SK-N-MC (cell line): ENCODE data around the gene RIN3.

ENCODE experiments used
- EZH2 ChIP-seq: fragments of 200-600 bp; sonication (generic); IDR thresholded peaks from one replicate; pipeline ENCODE4 v1.6.1; 2017; ENCODE audit warnings: antibody characterized with exemption
- FOXP2 ChIP-seq: optimal IDR thresholded peaks from 2 replicates; pipeline ENCODE3; 2011; ENCODE audit warnings: mild to moderate bottlenecking, moderate library complexity; ENCODE audit not compliant: insufficient read depth; ENCODE audit errors: extremely low read length, control extremely low read depth
- POLR2AphosphoS5 ChIP-seq: IDR thresholded peaks from 2 replicates; pipeline ENCODE4 v1.6.1; 2012; ENCODE audit warnings: mild to moderate bottlenecking, low read depth, low read length, borderline replicate concordance

- TF ChIP-seq EZH2 (no peak), POLR2AphosphoS5 (no peak), FOXP2 (no peak)
Observed at GRCh38 chr14:92692822-92693226, 179.2 kb downstream of the RIN3 start.
